AG09319 (cell line): ENCODE results near the gene SPATA20.

Source experiments
- DNase-seq: peaks from one replicate; pipeline ENCODE4 v3.0.0-alpha.2; 2010; ENCODE audit warnings: low read depth; ENCODE audit errors: extremely low read depth
- CTCF ChIP-seq: IDR thresholded peaks from 2 replicates; pipeline ENCODE4 v1.5.1; 2011; ENCODE audit warnings: low read depth, mild to moderate bottlenecking, inconsistent platforms, low read length, moderate library complexity

The SPATA20 gene

GRCh38 chr17:50541402-50541715 is 5.6 kb upstream of the SPATA20 start:
- TF ChIP-seq CTCF: no peak
- DNase-seq: no peak

GRCh38 chr17:50541716-50542688 is 5.0 kb upstream of the SPATA20 start:
- peak; percentile 44 for DNase-seq
- peak; percentile 16; the same call in 1 of the 2 replicates for TF ChIP-seq CTCF

GRCh38 chr17:50542795-50543774 is 3.9 kb upstream of the SPATA20 start:
- TF ChIP-seq CTCF: no peak
- DNase-seq: no peak

GRCh38 chr17:50544516-50544915 is 2.5 kb upstream of the SPATA20 start:
- no peak for TF ChIP-seq CTCF
- DNase-seq: no peak

- DNase-seq: no peak
- TF ChIP-seq CTCF: no peak
Measured at GRCh38 chr17:50545311-50545710, 1.7 kb upstream of the SPATA20 start.

GRCh38 chr17:50546701-50547034 is 306 bp upstream of the SPATA20 start:
- no peak for TF ChIP-seq CTCF

GRCh38 chr17:50547736-50548083 is 736 bp downstream of the SPATA20 start:
- no peak for TF ChIP-seq CTCF
- DNase-seq: no peak

More at GRCh38 chr17:50546701-50547034, 306 bp upstream of the SPATA20 start:
- DNase-seq: no peak
